Measurements from ENCODE around the gene CYTH2.

GRCh38 chr19:48443256-48443655 is 25.9 kb upstream of the CYTH2 start:
- TF ChIP-seq, protein P1, sequence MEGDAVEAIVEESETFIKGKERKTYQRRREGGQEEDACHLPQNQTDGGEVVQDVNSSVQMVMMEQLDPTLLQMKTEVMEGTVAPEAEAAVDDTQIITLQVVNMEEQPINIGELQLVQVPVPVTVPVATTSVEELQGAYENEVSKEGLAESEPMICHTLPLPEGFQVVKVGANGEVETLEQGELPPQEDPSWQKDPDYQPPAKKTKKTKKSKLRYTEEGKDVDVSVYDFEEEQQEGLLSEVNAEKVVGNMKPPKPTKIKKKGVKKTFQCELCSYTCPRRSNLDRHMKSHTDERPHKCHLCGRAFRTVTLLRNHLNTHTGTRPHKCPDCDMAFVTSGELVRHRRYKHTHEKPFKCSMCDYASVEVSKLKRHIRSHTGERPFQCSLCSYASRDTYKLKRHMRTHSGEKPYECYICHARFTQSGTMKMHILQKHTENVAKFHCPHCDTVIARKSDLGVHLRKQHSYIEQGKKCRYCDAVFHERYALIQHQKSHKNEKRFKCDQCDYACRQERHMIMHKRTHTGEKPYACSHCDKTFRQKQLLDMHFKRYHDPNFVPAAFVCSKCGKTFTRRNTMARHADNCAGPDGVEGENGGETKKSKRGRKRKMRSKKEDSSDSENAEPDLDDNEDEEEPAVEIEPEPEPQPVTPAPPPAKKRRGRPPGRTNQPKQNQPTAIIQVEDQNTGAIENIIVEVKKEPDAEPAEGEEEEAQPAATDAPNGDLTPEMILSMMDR (IDR thresholded peaks at IDR 0.05; ENCODE audit: low read depth, low read length, poor library complexity, severe bottlenecking), result no peak
- no peak for TF ChIP-seq EZH2phosphoT487 (IDR thresholded peaks at IDR 0.05; ENCODE audit: borderline replicate concordance, low read length)

Measured in DOHH2 (cell line).